CD14-positive monocyte (primary cell): ENCODE data around the gene ABCA4. TPM values are rescaled to one million over a fixed set of nuclear protein-coding genes. Genes with fewer than 3 reads are reported as not detected.

Source experiments
- DNase-seq, 3 donors: peaks; one replicate each; pipeline ENCODE4 v3.0.0-alpha.2; 2011 to 2022
- H2AFZ ChIP-seq: 2 replicates; pipeline ENCODE4 v1.6.0; 2012; ENCODE audit warnings: mild to moderate bottlenecking, low read depth, low read length, inconsistent platforms; ENCODE audit not compliant: insufficient read depth, poor library complexity, severe bottlenecking
- H3K27ac ChIP-seq, 2 donors: 1 replicate in 1 of 2; 2 replicates in 1 of 2; pipeline ENCODE4 v1.5.1; 2012 to 2013; ENCODE audit warnings: low read length in 2 of 2, control low read depth in 1 of 2, inconsistent platforms in 1 of 2, low read depth in 1 of 2, mild to moderate bottlenecking in 1 of 2
- H3K27me3 ChIP-seq, 2 donors: one replicate each; pipeline versions ENCODE4 v1.6.0 to v1.6.1; 2011 to 2013; ENCODE audit warnings: low read length in 2 of 2; ENCODE audit not compliant: control insufficient read depth in 2 of 2, insufficient read depth in 2 of 2
- H3K36me3 ChIP-seq, 2 donors: replicated peaks in 1 of 2; 1 replicate in 1 of 2; 2 replicates in 1 of 2; pipeline versions ENCODE4 v1.5.1 to v1.6.1; 2012 to 2013; ENCODE audit warnings: low read length in 2 of 2, control low read depth in 1 of 2, inconsistent platforms in 1 of 2, mild to moderate bottlenecking in 1 of 2; ENCODE audit not compliant: insufficient read depth in 2 of 2, control insufficient read depth in 1 of 2
- H3K4me1 ChIP-seq, 2 donors: 1 replicate in 1 of 2; 2 replicates in 1 of 2; pipeline versions ENCODE4 v1.5.1 to v1.6.1; 2012 to 2013; ENCODE audit warnings: low read length in 2 of 2, control low read depth in 1 of 2, inconsistent platforms in 1 of 2, mild to moderate bottlenecking in 1 of 2, moderate library complexity in 1 of 2; ENCODE audit not compliant: insufficient read depth in 2 of 2, control insufficient read depth in 1 of 2
- H3K4me2 ChIP-seq: replicated peaks from 2 replicates; pipeline ENCODE3; 2012; ENCODE audit warnings: low read length, moderate library complexity, mild to moderate bottlenecking; ENCODE audit not compliant: poor library complexity, severe bottlenecking; ENCODE audit errors: extremely low read depth
- H3K4me3 ChIP-seq, 3 experiments: fragments of 200-600 bp in 1 of 3; sonication (generic) in 1 of 3; replicated peaks in 1 of 3; 1 replicate in 2 of 3; 2 replicates in 1 of 3; pipeline ENCODE4 v1.5.1; 2011 to 2013; ENCODE audit warnings: low read length in 3 of 3, mild to moderate bottlenecking in 3 of 3, control low read depth in 2 of 3, low read depth in 2 of 3, inconsistent platforms in 1 of 3, moderate library complexity in 1 of 3
- H3K79me2 ChIP-seq: 2 replicates; pipeline ENCODE4 v1.6.0; 2012; ENCODE audit warnings: mild to moderate bottlenecking, control low read depth, inconsistent platforms, low read length, moderate library complexity; ENCODE audit not compliant: insufficient read depth
- H3K9ac ChIP-seq: 2 replicates; pipeline ENCODE4 v1.6.0; 2017; ENCODE audit warnings: low read length, mild to moderate bottlenecking; ENCODE audit not compliant: insufficient read depth, poor library complexity, severe bottlenecking
- H3K9me3 ChIP-seq, 2 donors: replicated peaks in 1 of 2; 1 replicate in 1 of 2; 2 replicates in 1 of 2; pipeline versions ENCODE4 v1.5.1 to v1.6.1; 2012 to 2013; ENCODE audit warnings: low read length in 2 of 2, control low read depth in 1 of 2; ENCODE audit not compliant: control insufficient read depth in 1 of 2, insufficient read depth in 1 of 2
- H4K20me1 ChIP-seq: 2 replicates; pipeline ENCODE4 v1.6.0; 2012; ENCODE audit warnings: mild to moderate bottlenecking, low read length, control low read depth, moderate library complexity; ENCODE audit not compliant: insufficient read depth
- H3K27ac Mint-ChIP-seq, 7 donors: one replicate each; pipeline ENCODE4 v1.8.0; 2020; ENCODE audit warnings: mild to moderate bottlenecking in 7 of 7, mixed read lengths in 7 of 7, moderate library complexity in 6 of 7, inconsistent platforms in 2 of 7
- H3K27me3 Mint-ChIP-seq, 3 donors: one replicate each; pipeline ENCODE4 v1.8.0; 2021 to 2022; ENCODE audit warnings: low read depth in 3 of 3, mild to moderate bottlenecking in 3 of 3, mixed read lengths in 3 of 3, moderate library complexity in 3 of 3, inconsistent platforms in 1 of 3
- H3K36me3 Mint-ChIP-seq, 2 donors: one replicate each; pipeline ENCODE4 v1.8.0; 2020; ENCODE audit warnings: mixed read lengths in 2 of 2, inconsistent platforms in 1 of 2, mild to moderate bottlenecking in 1 of 2
- H3K4me1 Mint-ChIP-seq: one replicate; pipeline ENCODE4 v1.8.0; 2020; ENCODE audit warnings: mild to moderate bottlenecking, mixed read lengths
- H3K4me3 Mint-ChIP-seq, 2 donors: one replicate each; pipeline ENCODE4 v1.8.0; 2020; ENCODE audit warnings: mild to moderate bottlenecking in 2 of 2, mixed read lengths in 2 of 2, moderate library complexity in 1 of 2
- H3K9me3 Mint-ChIP-seq, 7 donors: one replicate each; pipeline ENCODE4 v1.8.0; 2020 to 2022; ENCODE audit warnings: mixed read lengths in 7 of 7, mild to moderate bottlenecking in 6 of 7, moderate library complexity in 6 of 7, inconsistent platforms in 2 of 7
- WGBS: methylation state at CpG from one replicate; pipeline ENCODE4 v1.1.5; 2013; ENCODE audit warnings: missing lambda C conversion rate; ENCODE audit not compliant: insufficient coverage; 5-methylcytosine and 5-hydroxymethylcytosine counted together
- intact Hi-C, 2 donors: fragments of 100-400 bp; cut with micrococcal nuclease; formaldehyde crosslinking; loops; one replicate each; pipeline versions ENCODE4 v1.15.0 to v1.15.1; 2023
- polyA plus RNA-seq, 3 donors: library from polyadenylated mRNA; depleted of rRNA in 1 of 3; unstranded in 2 of 3; stranded (reverse) in 1 of 3; fragments of 300-500 nt in 2 of 3; fragments of >200 nt in 1 of 3; fragmentation: Illumina TruSeq in 2 of 3; gene quantifications; 1 replicate in 2 of 3; 2 replicates in 1 of 3; pipeline ENCODE4 v1.2.3, GENCODE V29; 2012 to 2021
- TF ChIP-seq, protein P1 (sequence below): fragments of 200-600 bp; IDR thresholded peaks from one replicate; pipeline ENCODE4 v1.8.0; 2022; ENCODE audit warnings: antibody characterized with exemption, mild to moderate bottlenecking

Gene ABCA4
- polyA plus RNA-seq, 3 donors = not detected

DNA sequence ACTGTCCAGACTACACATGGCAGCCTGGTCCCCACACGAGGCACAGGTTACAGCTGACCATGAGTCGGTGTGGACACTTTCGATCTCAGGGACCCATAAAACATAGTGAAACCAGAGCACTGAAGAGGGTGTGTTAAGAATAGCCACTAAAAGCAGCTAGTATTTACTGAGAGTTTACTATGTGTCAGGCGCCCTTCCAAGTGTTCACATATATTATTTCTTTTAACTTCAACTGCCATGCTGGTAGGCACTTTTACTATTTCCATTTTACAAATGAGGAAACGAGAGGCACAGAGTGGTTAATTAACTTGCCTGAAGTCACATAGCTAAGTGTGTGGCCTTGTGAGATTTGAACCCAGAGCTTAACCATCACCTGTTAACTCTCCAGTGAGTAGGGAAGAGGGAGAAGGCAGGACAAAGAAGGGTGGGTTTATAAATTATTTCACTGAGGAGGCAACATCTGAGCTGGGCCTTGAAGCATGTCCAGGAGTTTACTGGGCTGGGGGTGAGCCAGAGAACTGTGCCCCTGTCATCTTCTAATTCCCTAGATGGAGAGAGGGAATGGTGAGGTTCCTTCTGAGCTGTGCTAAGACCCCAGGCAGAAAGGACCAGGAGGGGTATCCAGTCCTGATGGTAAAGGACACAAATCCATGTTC is 20.7 kb downstream of the ABCA4 start:
- 100% methylated on average over 1 of the region's 5 CpGs for WGBS
- intact Hi-C loops = no loop called here
- Mint-ChIP-seq H3K27me3 (peaks cover 67 to 95% (median 79%) of the 10 kb centered on the region in 3 donors), H3K9me3 (peaks cover 0 to 5% (median 0%) of the 10 kb centered on the region in 7 donors), H3K4me3 (peak overlapping the region in 1 of 2 donors; percentile 64), H3K36me3 (no peaks in the 10 kb centered on the region), H3K4me1 (no peaks in the 10 kb centered on the region), H3K27ac (peak overlapping the region in 1 of 7 donors; percentile 53)
- Histone ChIP-seq H3K27me3 (peaks cover 17 to 91% of the 10 kb centered on the region in 2 donors), H3K27ac (no peak overlapping the region), H3K4me2 (no peak overlapping the region), H3K4me1 (no peaks in the 10 kb centered on the region), H2AFZ (no peak overlapping the region), H4K20me1 (no peaks in the 10 kb centered on the region), H3K4me3 (no peak overlapping the region), H3K9me3 (no peaks in the 10 kb centered on the region), H3K9ac (no peak overlapping the region), H3K79me2 (no peaks in the 10 kb centered on the region), H3K36me3 (no peaks in the 10 kb centered on the region)
- TF ChIP-seq, protein P1, sequence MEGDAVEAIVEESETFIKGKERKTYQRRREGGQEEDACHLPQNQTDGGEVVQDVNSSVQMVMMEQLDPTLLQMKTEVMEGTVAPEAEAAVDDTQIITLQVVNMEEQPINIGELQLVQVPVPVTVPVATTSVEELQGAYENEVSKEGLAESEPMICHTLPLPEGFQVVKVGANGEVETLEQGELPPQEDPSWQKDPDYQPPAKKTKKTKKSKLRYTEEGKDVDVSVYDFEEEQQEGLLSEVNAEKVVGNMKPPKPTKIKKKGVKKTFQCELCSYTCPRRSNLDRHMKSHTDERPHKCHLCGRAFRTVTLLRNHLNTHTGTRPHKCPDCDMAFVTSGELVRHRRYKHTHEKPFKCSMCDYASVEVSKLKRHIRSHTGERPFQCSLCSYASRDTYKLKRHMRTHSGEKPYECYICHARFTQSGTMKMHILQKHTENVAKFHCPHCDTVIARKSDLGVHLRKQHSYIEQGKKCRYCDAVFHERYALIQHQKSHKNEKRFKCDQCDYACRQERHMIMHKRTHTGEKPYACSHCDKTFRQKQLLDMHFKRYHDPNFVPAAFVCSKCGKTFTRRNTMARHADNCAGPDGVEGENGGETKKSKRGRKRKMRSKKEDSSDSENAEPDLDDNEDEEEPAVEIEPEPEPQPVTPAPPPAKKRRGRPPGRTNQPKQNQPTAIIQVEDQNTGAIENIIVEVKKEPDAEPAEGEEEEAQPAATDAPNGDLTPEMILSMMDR = no peak
- no peak for DNase-seq

- Histone ChIP-seq H2AFZ (no peak overlapping the region), H3K27me3 (peaks cover 10 to 87% of the 10 kb centered on the region in 2 donors), H3K27ac (no peak overlapping the region), H3K79me2 (no peaks in the 10 kb centered on the region), H3K9ac (no peak overlapping the region), H3K4me1 (peaks cover 7 to 8% of the 10 kb centered on the region in 2 donors), H3K36me3 (no peaks in the 10 kb centered on the region), H3K9me3 (no peaks in the 10 kb centered on the region), H3K4me2 (no peak overlapping the region), H3K4me3 (no peak overlapping the region), H4K20me1 (no peaks in the 10 kb centered on the region)
- no peak overlapping the region for H3K4me3 Mint-ChIP-seq
- no peak overlapping the region for H3K27ac Mint-ChIP-seq
- peaks cover 66 to 95% (median 75%) of the 10 kb centered on the region in 3 donors for H3K27me3 Mint-ChIP-seq
- TF ChIP-seq, protein P1 = no peak
- DNase-seq = no peak
- intact Hi-C loops = no loop called here
- H3K36me3 Mint-ChIP-seq = no peaks in the 10 kb centered on the region
- WGBS = 100% methylated on average over 1 of the region's 3 CpGs
- peaks cover 0 to 4% (median 0%) of the 10 kb centered on the region in 7 donors for H3K9me3 Mint-ChIP-seq
- peaks cover 8% of the 10 kb centered on the region for H3K4me1 Mint-ChIP-seq
These were observed 21.6 kb downstream of the ABCA4 start for GRCh38 chr1:94099303-94099702.
